ENCODE measurements around the gene DCAF15.

Gene DCAF15

DNA sequence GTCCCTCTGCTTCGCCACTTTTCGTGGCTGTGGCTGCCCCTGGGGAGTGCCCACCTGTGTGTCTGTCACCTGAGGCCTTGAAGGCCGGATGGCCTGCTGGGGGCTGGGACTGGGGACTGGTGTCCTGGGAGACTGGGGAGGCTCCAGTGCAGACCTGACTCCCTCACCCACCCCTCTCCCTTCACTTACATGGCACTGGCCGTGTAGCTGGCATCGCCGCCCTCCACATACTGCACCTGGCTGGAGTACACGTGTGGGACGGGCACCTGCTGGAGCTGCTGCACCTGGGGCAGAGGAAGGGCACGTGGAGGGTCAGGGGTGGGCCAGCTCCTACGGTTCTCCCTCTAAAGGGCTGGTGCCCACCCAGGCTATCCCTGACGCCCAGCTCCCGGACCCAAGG, 25.5 kb downstream of the DCAF15 start:
- no peak for DNase-seq (ENCODE audit: low spot score)

DNA sequence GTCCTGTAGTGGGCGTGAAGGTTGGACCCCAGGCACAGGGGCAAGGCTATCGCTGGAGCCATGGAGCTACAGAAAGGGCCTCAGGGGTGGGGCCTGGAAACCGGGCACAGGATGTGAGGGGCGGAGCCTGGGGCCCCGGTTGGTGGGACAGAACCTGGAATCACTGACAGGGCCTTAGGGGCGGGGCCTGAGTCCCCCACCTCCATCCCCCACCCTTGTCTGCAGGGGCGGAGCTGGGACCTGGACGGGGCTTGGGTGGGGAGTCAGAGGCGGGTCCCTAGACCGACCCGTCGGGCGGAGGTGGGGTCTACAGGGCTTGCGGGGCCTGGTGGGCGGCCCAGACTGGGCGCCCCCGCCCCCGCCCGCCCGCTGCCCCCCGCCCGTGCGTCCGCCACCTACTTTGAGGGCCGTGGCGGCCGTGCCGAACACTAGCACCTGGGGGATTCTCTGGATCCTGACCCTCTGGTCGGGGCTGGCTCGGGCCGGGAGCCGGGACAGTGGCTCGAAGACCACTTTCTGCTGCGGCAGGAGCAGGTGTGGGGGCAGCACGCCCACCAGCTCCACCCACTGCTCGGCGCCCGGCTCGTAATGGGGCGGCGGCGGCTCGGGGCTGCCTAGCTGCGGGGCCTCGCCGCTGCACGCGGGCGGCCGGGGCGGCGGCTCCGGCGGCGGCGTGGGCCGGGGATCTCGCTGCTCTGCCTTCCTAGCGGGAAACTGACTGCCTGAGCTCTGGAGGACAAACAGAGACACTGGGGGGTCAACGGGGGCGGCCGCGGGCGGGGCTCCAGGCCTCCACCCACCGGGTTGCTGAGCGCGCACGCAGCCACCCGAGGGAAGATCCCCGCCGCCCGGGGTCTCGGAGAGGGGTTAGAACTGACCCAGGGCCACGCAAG, 26.3 kb downstream of the DCAF15 start:
- DNase-seq (ENCODE audit: low spot score): peak; percentile 26

DNA sequence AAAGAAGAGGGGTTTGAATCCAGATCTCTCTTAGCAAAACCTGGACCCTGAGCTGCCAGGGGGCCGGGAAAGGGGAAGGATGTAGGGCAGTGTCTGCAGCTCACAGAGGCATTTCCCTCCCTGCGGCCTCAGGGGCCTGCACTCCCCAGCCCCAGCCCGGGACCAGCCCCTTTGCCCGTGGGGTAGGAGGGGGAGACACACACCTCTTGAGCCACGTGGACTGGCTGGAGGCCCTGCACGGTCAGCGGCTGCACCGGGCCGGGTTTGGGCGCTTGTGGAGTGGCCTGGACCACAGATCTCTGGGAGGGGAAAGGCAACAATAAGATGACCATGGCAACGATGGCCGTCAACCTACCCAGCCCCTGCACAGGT, 26.9 kb downstream of the DCAF15 start:
- no peak for DNase-seq (ENCODE audit: low spot score)

GRCh38 chr19:13979686-13980085, 27.4 kb downstream of the DCAF15 start:
- no peak for DNase-seq (ENCODE audit: low spot score)

GRCh38 chr19:13980340-13980739, 28.0 kb downstream of the DCAF15 start:
- DNase-seq (ENCODE audit: low spot score): no peak

GRCh38 chr19:13981021-13981420, 28.7 kb downstream of the DCAF15 start:
- DNase-seq (ENCODE audit: low spot score): no peak

GRCh38 chr19:13981467-13981866, 29.2 kb downstream of the DCAF15 start:
- no peak for DNase-seq (ENCODE audit: low spot score)

GRCh38 chr19:13981988-13982501, 29.7 kb downstream of the DCAF15 start:
- DNase-seq (ENCODE audit: low spot score): no peak

DNA sequence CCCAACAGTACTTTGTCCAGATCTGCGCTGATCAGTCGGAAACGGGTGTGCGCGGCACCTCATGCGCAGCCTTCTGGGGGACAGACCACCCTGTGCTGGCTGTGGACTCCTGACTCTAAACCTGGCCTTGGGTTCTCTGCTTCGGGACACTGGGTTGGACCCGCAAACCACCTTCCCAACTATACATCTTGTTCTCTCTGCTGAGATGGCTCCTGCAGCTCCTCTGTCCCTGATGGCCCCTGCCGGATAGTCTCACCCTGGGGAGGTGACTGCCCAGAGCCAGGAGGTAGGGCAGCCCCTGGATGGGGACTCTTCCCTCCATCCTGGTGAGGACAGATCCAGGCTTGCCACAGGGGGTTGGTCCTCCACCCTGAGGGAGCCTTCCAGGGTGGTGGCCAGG, 30.5 kb downstream of the DCAF15 start:
- DNase-seq (ENCODE audit: low spot score): no peak

DNA sequence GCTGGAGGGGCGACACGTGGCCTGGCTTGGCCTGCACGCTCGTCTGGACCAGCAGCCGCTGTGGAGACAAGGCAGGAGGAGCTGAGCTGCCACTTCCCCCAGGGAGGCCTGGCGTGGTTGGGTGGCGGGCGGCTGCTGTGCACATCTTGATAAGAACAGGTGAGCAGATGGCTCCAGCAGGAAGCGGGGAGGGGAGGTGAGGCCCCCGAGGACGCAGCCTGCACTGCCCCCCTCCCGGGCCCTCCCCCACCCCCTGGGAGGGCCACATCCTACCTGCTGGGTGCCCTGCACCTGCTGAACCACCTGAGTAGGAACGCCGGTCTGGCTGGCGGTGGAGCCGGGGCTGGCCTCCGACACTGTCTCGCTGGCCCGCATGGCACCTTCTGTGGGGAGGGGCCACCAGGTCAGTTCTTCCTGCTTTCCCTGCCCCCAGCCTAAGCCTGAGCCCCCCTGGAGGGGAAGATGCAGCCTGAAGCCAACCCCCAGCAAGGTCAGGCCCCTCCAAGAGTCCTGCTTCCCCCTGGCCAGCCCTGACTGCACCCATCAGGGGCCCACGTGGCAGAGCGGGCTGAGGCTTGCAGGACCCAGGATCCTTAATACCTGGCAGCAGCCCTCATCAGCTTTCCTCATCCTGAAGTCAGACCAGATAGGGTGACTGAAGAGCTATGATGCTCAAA, 31.0 kb downstream of the DCAF15 start:
- no peak for DNase-seq (ENCODE audit: low spot score)

GRCh38 chr19:13984186-13984585, 31.9 kb downstream of the DCAF15 start:
- DNase-seq (ENCODE audit: low spot score): no peak

DNA sequence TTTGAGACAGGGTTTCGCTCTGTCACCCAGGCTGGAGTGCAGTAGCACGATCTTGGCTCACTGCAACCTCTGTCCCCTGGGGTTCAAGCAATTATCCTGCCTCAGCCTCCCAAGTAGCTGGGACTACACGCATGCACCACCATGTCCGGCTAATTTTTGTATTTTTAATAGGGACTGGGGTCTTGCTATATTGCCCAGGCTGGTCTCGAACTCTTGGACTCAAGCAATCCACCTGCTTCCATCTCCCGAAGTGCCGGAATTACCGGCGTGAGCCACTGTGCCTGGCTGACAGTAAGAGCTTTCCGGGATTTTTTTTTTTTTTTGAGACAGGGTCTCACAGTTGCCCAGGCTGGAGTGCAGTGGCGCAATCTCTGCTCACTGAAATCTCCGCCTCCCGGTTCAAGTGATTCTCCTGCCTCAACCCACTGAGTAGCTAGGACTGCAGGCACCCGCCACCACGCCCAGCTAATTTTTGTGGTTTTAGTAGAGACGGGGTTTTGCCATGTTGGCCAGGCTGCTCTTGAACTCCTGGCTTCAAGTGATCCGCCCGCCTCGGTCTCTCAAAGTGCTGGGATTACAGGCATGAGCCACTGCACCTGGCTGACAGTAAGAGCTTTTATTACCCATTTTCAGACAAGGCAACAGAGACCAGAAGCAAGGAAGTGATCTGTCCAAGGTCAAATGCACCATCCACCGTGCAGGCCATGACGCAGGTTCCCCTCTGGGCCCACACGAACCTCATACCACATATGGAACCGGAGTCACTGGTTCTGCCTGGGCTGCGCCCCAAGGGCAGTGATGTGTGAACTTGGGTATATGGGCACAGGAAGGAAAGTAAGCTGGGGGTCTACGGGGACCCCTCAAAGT, 32.8 kb downstream of the DCAF15 start:
- no peak for DNase-seq (ENCODE audit: low spot score)

GRCh38 chr19:13985771-13986347, 33.5 kb downstream of the DCAF15 start:
- DNase-seq (ENCODE audit: low spot score): no peak

GRCh38 chr19:13986348-13986904, 34.1 kb downstream of the DCAF15 start:
- DNase-seq (ENCODE audit: low spot score): peak; percentile 55

GRCh38 chr19:13987101-13987890, 35.0 kb downstream of the DCAF15 start:
- DNase-seq (ENCODE audit: low spot score): peak; percentile 53

- DNase-seq (ENCODE audit: low spot score): no peak
Observed at GRCh38 chr19:13989487-13989886, 37.2 kb downstream of the DCAF15 start.

DNA sequence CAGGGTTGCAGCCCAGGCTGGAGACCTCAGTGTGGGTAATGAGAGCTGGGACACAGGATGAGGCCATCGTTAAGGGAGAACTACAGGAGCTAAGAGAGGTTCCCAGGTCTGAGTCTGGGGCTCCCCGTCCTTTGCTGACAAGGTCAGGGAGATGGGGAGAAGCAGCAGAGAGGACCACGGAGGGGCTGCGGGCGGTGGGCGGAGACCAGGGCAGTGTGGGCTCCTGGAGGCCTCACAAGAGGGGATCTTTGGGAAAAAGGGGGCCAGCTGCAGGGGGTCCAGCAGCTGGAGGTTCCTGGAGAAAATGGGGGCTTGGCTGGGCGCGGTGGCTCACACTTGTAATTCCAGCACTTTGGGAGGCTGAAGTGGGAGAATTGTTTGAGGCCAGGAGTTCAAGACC, 37.8 kb downstream of the DCAF15 start:
- DNase-seq (ENCODE audit: low spot score): no peak

DNA sequence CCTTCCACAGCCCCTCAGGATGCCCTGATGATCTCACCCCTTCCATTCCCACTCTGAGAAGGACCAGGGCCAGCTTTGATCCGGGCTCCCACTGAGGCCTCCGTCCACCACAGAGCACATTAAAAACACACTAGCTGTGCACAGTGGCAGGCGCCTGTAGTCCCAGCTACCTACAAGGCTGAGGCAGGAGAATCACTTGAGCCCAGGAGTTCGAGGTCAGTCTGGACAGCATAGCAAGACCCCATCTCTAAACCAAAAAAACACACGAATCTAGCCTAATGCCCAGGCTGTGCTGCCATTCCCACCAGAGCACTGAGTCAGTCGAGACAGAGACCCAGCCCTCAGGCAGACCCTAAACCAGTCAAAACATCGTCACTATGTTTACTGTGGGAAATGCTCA, 39.7 kb downstream of the DCAF15 start:
- DNase-seq (ENCODE audit: low spot score): no peak

DNA sequence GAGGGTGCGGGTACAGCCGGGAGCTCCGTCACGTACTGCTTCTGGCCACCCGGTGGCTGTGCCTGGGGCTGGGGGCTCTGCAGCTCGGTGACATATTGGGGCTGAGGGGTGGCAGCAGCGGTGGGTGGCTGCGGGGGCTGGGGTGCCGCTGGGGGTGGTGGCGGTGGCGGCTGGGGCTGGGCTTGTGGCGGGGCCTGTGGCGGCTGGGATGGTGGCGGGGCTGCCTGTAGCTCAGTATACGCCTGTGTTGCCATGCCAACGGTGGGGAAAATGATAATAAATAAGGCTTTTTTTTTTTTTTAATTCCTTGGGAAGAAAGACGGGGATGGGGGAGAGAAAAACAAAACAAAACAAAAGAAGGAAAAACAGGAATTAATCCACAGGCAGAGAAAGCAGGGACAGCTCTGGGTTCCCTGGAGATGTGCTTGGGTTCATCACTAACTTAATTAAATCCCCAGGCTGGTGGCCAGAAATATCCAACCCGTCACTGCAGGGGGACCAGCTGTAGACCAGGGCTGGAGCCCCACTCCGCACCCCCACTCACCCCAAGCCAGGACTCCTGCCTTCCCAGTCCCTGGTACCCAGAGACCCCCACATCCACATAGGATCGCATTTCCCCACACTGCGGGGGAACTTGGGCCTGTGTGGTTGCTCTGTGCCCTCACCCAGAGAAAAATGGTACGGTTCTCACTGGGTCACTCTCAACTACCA, 41.4 kb downstream of the DCAF15 start:
- no peak for DNase-seq (ENCODE audit: low spot score)
